Measurements from ENCODE around the gene EME1.

GRCh38 chr17:50329716-50330115, 43.3 kb upstream of the EME1 start:
- TF ChIP-seq GATA3 (IDR thresholded peaks at IDR 0.05; ENCODE audit: low read depth, low read length), result no peak
- no peak for TF ChIP-seq GATA2 (IDR thresholded peaks at IDR 0.05; ENCODE audit: low read depth, low read length)
